Raji (cell line): ENCODE measurements around the gene DAAM2.

Source experiments
- POLR2A ChIP-seq: IDR thresholded peaks from 2 replicates; pipeline ENCODE4 v1.6.1; 2011; ENCODE audit warnings: low read depth, low read length, control low read depth; ENCODE audit not compliant: insufficient read depth

Gene DAAM2

DNA sequence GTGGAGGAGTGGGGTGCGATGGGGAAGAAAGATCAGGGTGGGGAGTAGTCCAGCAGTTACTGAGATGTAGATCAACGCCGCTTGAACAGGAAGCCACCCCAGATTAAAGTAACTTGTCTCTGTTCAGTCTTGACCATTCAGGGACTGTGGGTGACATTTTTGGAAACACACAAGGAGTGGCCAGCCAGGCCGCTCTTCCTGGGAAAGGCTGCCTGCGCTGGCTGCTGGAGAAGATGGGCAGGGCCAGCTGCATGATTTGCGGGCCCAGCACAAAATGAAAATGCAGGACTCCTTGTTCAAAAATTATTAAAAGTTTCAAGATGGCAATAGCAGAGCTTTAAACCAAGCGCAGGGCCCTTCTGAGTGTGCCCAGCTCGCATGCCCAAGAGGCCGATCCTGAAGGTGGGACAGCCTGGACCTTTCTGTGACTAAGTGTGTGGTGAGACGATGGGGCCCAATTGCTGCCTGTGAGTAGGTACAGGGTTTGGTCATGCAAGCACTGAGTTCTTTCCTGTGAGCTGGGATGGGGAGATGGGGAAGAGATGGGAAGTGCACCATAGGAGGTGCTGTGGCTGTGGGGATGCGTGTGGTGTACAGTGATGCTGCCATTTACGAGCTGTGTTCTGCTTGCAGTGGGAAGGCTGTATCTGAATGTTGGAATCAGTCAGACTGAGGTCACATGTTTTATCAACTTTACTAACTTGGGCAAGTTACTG is 51.3 kb downstream of the DAAM2 start:
- no peak for TF ChIP-seq POLR2A

DNA sequence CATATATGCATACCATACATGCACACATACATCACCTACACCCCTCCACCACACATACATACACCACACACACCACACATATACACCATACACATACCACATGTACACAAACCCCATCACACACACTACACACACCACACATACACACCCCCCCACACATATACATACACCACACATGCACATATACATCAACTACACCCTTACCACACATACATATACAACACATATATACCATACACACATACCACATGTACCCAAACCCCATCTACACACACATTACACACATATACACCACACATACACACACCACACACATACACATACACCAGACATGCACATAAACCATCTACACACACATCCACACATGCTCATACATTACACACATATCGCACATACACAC is 52.7 kb downstream of the DAAM2 start:
- no peak for TF ChIP-seq POLR2A

DNA sequence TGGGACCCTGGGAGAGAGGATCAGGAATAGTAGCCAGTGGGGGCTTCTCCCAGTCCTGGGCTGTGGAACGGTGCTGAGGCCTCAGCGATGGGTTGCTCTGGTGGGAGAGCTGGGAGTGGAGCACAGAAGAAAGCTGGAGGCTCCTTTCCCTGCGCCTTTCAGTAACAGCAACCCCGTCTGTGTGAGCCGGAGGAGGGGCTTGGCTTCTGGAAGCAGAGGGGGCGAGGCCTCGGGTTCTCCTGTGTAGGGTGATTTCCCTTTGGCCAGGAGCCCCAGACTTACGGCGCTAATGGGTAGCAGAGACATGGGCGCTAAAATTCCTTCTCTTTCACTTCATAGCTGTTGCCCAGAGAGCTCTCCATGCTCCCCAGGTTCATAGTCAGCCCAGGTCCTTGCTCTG is 55.0 kb downstream of the DAAM2 start:
- no peak for TF ChIP-seq POLR2A

DNA sequence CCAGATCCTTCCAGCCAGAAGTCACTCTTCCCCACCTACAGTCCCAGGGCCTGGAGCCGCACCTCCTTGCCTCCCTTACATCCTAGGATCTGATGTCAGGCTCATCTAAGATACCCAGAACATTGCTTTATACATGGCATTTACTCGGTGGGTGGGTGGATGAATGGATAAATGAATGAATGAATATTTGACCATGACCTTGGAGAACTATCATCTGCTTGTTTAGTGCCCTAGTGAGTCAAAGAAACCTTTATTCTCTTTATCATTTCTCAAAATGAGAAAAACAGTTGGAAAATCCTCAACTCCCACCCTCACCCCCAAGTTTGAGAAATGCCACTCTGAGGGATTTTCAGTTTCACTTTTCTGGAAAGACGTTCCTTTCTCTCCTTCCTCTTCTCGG is 56.0 kb downstream of the DAAM2 start:
- no peak for TF ChIP-seq POLR2A

DNA sequence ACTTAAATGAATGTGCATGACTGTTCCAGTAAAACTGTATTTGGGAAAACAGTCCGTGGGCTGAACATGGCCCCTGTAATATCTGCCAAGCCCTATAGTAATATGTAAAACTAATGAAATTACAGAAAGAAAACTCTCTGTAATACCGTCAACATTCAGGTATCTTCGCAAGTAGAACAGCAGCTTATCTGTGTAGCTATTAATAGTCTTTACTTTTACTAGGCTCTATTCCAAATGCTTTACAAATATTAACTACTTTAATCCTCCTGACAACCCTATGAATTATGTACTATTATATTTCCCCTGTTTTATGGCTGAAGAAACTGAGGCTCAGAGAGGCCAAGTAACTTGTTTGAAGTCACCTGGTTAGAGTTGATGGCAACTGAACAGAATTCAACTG is 57.1 kb downstream of the DAAM2 start:
- TF ChIP-seq POLR2A = no peak

DNA sequence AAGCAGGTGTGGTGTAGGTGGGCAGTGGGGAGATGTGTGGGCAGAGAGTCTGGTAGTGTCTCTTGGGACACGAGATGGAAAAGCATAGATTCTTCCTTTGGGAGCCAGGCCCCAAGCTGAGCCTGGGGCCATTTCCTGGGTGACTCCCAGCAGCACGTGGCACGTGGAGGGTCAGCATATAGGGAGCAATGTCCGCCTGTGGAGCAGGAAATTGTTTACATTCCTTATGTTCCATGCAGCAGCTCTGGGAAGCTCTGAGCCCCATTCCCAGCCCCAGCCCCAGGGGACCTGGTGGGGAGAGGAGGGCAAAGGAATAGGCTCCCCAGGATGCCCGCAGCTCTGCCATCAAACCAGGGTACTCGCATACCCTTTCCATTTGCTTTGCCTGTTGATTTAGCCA is 57.6 kb downstream of the DAAM2 start:
- TF ChIP-seq POLR2A = no peak

DNA sequence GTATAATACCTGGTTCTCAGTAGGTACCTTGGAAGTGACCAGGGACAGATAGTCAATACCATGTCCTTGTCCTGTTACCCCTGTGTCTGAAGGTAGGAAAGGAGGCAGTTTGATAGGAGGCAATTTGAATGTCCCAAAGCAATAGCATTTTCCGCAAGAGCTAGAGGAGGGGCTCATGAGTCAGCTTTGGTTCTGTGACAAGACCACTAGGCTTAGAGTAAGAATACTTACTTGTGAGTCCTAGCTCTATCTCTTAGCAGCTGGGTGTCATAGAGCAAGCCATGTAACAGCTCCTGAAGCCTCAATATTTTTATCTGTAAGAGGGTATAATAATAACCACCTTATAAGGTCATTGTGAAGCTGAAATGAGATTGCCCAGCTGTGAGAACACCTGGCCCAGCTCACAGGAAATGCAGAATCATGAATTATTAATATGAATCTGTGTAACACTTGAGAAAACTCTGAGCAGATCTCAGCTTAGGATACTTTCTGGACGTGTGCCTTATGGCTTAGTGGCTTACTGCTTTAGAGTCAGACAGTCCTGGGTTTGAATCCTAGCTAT is 58.6 kb downstream of the DAAM2 start:
- no peak for TF ChIP-seq POLR2A

DNA sequence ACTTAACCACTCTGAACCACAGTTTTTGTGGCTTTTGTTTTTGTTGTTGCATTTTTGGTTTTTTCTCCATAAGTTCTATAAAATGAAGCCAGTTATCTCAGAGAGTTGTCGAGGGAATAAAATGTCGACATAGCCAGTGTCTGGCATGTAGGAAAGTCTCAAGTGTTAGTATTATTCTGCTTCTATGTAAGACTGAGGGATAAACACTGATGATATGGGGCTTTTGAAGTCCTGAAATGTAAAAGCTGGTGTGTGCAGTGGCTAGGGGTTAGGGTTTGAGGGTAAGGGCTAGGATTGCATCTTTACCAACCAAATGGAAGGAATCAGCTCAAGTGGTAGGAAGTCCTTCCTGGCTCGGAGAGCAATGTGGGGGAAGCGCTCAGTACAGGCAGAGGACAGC is 59.2 kb downstream of the DAAM2 start:
- no peak for TF ChIP-seq POLR2A

DNA sequence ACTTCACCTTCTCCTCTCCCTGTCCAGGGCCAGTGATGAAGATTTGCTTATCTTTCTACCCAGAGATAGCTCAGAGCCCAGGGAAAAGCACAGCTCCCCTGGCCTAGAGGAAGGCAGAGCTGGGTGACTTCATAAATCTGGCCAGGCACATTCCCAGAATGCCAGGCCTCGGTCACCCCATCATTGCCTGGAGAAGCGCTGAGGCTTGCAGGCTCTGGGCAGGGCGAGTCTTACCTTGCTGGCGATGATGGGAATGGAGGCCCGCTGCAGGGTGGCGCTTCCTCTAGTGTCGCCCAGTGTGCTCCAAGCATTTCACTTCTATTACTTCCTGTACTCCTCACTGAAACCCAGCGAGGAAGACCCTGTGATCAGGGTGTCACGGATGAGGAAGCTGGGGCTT is 60.1 kb downstream of the DAAM2 start:
- TF ChIP-seq POLR2A = no peak

DNA sequence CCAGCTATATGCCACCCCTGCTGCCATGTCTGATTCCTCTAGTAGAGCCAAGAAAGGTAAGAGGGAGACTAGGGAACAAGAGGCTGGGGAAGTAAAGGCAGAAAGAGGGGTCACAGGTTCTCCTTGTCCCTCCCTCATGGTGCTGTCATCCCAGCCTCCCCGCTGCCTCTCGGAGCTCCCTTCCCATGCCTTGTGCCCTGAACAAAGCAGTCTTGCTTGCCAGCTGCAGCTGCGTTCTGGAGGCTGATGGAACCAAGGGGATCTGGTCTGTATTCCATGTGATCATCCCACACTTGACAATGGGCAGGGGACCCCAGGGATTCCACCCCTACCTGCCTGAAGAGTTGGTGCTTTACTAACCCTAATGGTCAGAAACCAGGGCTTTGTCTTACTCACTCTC is 61.4 kb downstream of the DAAM2 start:
- TF ChIP-seq POLR2A = no peak

DNA sequence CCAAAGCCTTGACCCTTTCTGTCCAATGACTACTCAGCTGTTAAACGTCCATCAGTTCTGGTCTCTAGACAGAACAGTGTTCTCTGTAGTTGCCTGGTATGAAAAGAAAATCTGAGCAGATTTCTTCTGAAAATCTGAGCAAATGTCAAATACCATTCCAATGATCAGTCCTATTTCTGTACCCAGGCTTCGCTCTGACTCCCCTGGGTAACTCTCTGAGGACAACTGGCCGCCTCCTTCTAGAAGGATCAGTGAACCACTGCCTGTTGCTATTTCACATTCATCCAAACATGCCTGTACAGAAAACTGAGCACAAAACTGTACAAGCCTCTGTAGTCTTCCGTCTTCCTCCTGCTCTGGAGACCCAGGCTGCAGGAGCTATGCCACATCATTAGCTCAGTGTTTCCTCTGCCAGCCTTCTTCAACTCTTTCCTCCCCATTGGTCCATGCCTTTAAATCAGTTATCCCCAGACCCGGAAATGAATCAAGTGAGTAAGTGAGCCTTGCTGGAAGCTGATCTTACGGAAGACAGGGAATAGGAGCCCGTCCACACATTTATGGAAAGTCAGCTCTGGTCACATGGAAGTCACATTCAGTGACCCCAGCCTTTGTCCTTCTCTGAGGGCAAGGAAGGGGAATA is 63.3 kb downstream of the DAAM2 start:
- no peak for TF ChIP-seq POLR2A

DNA sequence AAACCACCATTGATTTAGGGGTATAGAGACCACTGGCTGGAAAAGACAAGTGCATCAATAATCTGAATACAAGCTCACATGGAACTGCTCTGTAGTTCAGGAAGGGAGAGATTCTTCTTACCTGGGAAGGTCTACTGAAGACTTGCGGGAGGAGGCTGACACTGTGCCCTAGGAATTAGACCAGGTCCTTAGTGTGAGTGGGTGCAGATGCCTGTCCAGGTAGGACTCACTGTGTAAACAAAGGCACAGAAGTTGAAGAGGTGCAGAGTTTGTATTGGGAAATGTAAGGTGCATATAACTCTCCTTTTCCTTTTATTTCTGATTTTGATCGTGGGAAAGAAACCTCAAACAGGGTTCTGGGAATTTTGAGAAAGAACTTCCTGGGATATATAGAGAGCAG is 66.8 kb downstream of the DAAM2 start:
- TF ChIP-seq POLR2A = no peak

DNA sequence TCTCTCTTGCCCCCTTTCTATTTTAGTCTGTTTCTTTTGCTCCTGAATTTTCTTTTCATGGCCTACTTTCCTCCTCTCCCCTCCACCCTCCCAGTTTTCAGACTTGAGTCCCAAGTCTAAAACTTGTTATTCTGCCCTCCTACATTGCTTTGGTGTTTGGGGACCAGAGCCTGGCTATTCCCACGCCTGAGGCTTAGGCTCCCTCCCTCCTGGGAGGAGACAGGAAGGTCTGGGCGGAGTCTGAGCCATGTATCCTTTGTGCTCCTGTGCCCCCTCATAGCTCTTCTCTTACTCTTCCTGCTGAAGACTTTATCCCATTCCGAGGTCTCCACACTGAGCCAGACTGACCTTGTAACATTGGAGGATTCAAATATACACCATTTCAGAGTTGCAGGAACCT is 69.5 kb downstream of the DAAM2 start:
- no peak for TF ChIP-seq POLR2A

DNA sequence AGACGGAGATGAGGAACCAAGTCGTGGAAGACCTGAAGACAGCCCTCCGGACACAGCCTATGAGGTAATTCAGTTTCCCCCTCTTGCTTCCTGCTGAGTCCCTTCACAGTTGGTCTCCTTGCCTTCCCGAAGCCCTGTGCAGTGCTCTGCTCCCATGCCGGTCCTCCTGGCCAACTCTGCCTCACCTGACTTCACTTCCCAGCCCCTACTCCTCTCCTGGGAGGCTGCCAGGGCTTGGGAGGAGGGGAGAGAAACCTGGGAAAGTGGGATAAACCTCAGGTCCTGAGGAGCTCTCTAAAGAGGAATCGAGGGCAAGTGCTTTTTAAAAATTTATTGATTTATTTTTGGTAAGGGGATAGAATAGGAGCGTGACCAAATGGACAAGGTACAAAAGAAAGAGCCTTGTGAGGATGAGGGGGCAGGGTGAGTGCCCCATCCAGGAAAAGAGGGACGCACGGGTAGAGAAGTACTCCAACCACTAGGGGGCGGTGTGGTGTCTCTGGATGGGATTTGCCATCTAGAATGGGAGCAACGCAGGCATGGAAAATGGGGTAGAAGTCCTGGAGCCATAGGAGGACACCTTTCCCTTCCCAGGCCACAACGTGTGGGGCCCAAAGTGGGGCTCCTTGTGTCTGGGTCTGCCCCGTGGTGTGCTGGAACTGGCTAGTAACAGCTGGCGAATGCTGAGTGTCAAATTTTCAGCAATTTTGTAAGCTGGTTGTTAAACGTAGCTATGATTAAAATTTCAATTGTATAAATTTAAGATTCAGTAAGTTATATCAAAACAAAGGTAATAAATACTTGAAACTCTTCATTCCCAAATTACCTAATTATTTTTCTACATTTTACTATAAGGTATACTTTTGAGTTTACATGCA is 73.1 kb downstream of the DAAM2 start:
- TF ChIP-seq POLR2A = no peak

DNA sequence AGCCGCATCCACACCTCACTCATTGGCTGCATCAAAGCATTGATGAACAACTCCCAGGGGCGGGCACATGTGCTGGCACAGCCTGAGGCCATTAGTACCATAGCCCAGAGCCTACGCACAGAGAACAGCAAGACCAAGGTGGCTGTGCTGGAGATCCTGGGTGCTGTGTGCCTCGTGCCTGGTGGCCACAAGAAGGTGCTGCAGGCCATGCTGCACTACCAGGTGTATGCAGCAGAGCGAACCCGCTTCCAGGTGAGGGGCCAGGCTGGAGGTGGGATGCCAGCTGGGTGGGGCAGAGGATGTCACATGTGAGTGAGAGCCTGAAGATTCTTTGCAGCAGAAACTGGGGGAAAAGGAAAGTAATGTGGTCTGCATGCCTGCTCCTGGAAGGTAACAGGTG is 75.4 kb downstream of the DAAM2 start:
- TF ChIP-seq POLR2A = no peak

DNA sequence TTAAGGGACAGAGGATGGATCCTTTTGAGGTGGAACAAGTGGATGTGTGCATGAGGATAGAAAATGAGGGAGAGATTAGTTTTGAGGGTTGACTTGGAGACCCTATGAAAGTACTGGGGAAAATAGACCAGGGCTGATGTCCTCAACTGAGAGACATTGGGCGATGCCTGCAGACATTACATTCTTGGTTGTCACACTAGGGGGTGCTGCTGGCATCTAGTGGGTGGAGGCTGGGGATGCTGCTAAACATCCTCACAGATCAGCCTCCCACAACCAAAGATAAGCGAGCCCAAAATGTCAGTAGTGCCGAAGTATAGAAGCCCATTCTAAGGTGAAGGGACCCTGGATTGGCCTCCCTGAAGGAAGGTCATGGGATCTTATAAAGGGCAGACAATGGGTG is 78.8 kb downstream of the DAAM2 start:
- TF ChIP-seq POLR2A = no peak
